Body of pancreas (tissue), 4 donors: ENCODE results near the gene ACE.

Experiments used
- POLR2A ChIP-seq, 3 donors: fragments of 450-650 bp; IDR thresholded peaks; one replicate each; pipeline ENCODE4 v1.6.1; 2016; ENCODE audit warnings: antibody characterized with exemption in 3 of 3, mild to moderate bottlenecking in 2 of 3
- TF ChIP-seq, protein P1 (sequence below), 7 experiments: fragments of 450-650 bp in 4 of 7; fragments of 200-600 bp in 3 of 7; sonication (generic) in 3 of 7; IDR thresholded peaks; one replicate each; pipeline ENCODE4 v1.5.1; 2016 to 2019; ENCODE audit warnings: antibody characterized with exemption in 7 of 7

DNA sequence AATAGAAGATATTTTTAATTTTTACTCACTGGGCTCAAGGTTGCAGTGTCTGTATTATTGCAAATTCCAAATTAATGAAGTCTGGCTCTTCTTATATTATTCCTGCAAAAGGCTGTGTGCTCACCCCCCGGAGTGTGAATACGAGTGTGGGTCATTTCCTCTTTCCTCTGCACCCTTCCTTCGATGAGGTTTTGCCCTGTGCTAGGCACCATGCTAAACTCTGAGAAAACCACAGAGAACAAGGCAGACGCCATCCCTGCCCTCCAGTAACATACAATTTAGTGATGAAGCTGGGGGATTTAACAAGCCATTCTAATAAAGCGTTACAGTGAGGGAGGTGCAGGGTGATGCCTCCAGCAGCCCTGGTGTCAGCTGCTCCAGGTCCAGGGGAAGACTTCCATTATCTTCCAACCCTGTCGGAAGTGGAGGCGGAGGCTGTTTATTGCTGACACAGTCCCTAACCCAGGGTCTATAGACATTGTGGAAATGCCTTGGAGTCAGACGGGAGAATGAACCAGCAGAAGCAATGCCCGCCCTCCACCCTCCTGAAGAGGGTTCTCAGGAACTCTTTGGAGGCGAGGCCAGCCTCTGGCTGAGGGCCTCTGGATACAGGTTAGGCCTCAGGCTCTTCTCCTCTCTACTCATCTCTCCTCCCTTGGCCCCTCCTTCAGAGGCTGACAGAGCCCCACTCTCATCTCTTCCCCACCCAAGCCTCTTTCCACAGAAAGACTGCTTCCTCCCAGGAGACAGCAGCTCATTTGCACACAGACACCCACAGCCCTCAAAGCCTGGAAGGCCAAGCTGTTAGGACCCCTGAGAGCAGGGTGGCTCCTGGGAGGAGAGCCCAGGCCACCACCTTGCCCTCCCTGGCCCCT is 2.0 kb upstream of the ACE start:
- TF ChIP-seq, protein P1, sequence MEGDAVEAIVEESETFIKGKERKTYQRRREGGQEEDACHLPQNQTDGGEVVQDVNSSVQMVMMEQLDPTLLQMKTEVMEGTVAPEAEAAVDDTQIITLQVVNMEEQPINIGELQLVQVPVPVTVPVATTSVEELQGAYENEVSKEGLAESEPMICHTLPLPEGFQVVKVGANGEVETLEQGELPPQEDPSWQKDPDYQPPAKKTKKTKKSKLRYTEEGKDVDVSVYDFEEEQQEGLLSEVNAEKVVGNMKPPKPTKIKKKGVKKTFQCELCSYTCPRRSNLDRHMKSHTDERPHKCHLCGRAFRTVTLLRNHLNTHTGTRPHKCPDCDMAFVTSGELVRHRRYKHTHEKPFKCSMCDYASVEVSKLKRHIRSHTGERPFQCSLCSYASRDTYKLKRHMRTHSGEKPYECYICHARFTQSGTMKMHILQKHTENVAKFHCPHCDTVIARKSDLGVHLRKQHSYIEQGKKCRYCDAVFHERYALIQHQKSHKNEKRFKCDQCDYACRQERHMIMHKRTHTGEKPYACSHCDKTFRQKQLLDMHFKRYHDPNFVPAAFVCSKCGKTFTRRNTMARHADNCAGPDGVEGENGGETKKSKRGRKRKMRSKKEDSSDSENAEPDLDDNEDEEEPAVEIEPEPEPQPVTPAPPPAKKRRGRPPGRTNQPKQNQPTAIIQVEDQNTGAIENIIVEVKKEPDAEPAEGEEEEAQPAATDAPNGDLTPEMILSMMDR (IDR thresholded peaks at IDR 0.05) = no peak
- TF ChIP-seq POLR2A (IDR thresholded peaks at IDR 0.05) = no peak
